Testis (tissue), 3 donors: ENCODE data around the gene ZC3H18. TPM values are rescaled to one million over a fixed set of nuclear protein-coding genes. Genes with fewer than 3 reads are reported as not detected.

Source experiments
- DNase-seq: peaks from one replicate; pipeline ENCODE4 v3.0.0-alpha.2; 2019
- H3K27ac ChIP-seq, 2 donors: fragments of 200-600 bp; sonication (generic); one replicate each; pipeline ENCODE4 v1.5.1; 2019
- H3K27me3 ChIP-seq: fragments of 200-600 bp; sonication (generic); one replicate; pipeline ENCODE4 v1.5.1; 2019
- H3K36me3 ChIP-seq: fragments of 200-600 bp; sonication (generic); one replicate; pipeline ENCODE4 v1.5.1; 2017; ENCODE audit warnings: low read depth; ENCODE audit errors: missing control alignments
- H3K4me1 ChIP-seq: fragments of 200-600 bp; sonication (generic); one replicate; pipeline ENCODE4 v1.5.1; 2019
- H3K4me3 ChIP-seq, 2 donors: fragments of 200-600 bp; sonication (generic); one replicate each; pipeline ENCODE4 v1.5.1; 2017 to 2019
- H3K9me3 ChIP-seq: fragments of 200-600 bp; sonication (generic); one replicate; pipeline ENCODE4 v1.5.1; 2017
- CTCF ChIP-seq, 3 experiments: fragments of 450-650 bp in 2 of 3; fragments of 200-600 bp in 1 of 3; sonication (generic) in 1 of 3; IDR thresholded peaks; one replicate each; pipeline ENCODE4 v1.5.1; 2016 to 2019; ENCODE audit warnings: antibody characterized with exemption in 3 of 3, mild to moderate bottlenecking in 2 of 3, moderate library complexity in 1 of 3
- POLR2A ChIP-seq: fragments of 450-650 bp; IDR thresholded peaks from one replicate; pipeline ENCODE4 v1.6.1; 2017; ENCODE audit warnings: antibody characterized with exemption, mild to moderate bottlenecking, moderate library complexity
- WGBS, 2 donors: methylation state at CpG; one replicate each; pipeline ENCODE4 v1.1.5; 2018; 5-methylcytosine and 5-hydroxymethylcytosine counted together
- intact Hi-C: fragments of 100-400 bp; cut with DNase I; formaldehyde crosslinking; loops from one replicate; pipeline ENCODE4 v1.15.1; 2023; ENCODE audit warnings: low total_unique reads
- polyA plus RNA-seq: library from polyadenylated mRNA; stranded (reverse); fragments of 350-450 nt; fragmentation: Illumina TruSeq; extraction: RNeasy Lipid Tissue Mini Kit (QIAGEN cat#74804); gene quantifications from one replicate; pipeline ENCODE4 v1.2.3, GENCODE V29; 2014; ENCODE audit warnings: low read depth, low replicate concordance; ENCODE audit not compliant: insufficient read depth
- total RNA-seq, 2 donors: library from RNA; depleted of rRNA; stranded (reverse); fragments of >200 nt; gene quantifications; one replicate each; pipeline ENCODE4 v1.2.3, GENCODE V29; 2016

Gene ZC3H18
- total and polyA plus RNA-seq, 3 donors from 2014 or later, result 53.8 to 63.7 (median 59.6) TPM

- intact Hi-C loops, result loop anchor here (10.0 kb wide), 1 partner anchor 125 kb away; no protein-coding TSS in a partner anchor
- peaks cover 5% of the 10 kb centered on the region for H3K4me1 ChIP-seq
- TF ChIP-seq CTCF (IDR thresholded peaks at IDR 0.05), result no peak
- peak overlapping the region; percentile 2 to 16 for H3K27ac ChIP-seq
- WGBS, 2 donors, result 0 to 17% methylated on average over 1 to 28 of the region's 28 CpGs
- H3K9me3 ChIP-seq, result no peaks in the 10 kb centered on the region
- H3K27me3 ChIP-seq, result no peaks in the 10 kb centered on the region
- DNase-seq, result no peak
- H3K36me3 ChIP-seq, result no peaks in the 10 kb centered on the region
- peak overlapping the region; percentile 65 to 87 for H3K4me3 ChIP-seq
Measured at GRCh38 chr16:88569614-88569984, 604 bp upstream of the ZC3H18 start.

GRCh38 chr16:88570691-88571092 lies 489 bp downstream of the ZC3H18 start:
- no peaks in the 10 kb centered on the region for H3K9me3 ChIP-seq
- H3K27me3 ChIP-seq, result no peaks in the 10 kb centered on the region
- no peak for TF ChIP-seq POLR2A
- TF ChIP-seq CTCF (IDR thresholded peaks at IDR 0.05), result no peak
- H3K27ac ChIP-seq, result peak overlapping the region in 1 of 2 donors; percentile 86
- H3K4me3 ChIP-seq, result peak overlapping the region; percentile 65 to 87
- DNase-seq, result peak; percentile 23
- WGBS, 2 donors, result 0 to 3% methylated on average over 13 to 31 of the region's 35 CpGs
- intact Hi-C loops, result no loop called here
- peaks cover 5% of the 10 kb centered on the region for H3K4me1 ChIP-seq
- no peaks in the 10 kb centered on the region for H3K36me3 ChIP-seq

GRCh38 chr16:88575251-88575650 lies 5.0 kb downstream of the ZC3H18 start:
- intact Hi-C loops, result no loop called here
- no peak for DNase-seq
- Histone ChIP-seq H3K27me3 (no peaks in the 10 kb centered on the region), H3K9me3 (no peaks in the 10 kb centered on the region), H3K27ac (no peak overlapping the region), H3K36me3 (no peaks in the 10 kb centered on the region), H3K4me1 (no peaks in the 10 kb centered on the region), H3K4me3 (no peak overlapping the region)
- TF ChIP-seq CTCF (IDR thresholded peaks at IDR 0.05), result no peak
- TF ChIP-seq POLR2A, result no peak
- 91 to 93% methylated on average over 11 of the region's 11 CpGs for WGBS, 2 donors

GRCh38 chr16:88576307-88576706 lies 6.1 kb downstream of the ZC3H18 start:
- Histone ChIP-seq H3K4me3 (no peak overlapping the region), H3K27me3 (no peaks in the 10 kb centered on the region), H3K4me1 (no peaks in the 10 kb centered on the region), H3K36me3 (no peaks in the 10 kb centered on the region), H3K27ac (no peak overlapping the region), H3K9me3 (no peaks in the 10 kb centered on the region)
- TF ChIP-seq CTCF (IDR thresholded peaks at IDR 0.05) (no peak), POLR2A (no peak)
- WGBS, 2 donors, result 93% methylated on average over 11 to 13 of the region's 13 CpGs
- no peak for DNase-seq
- intact Hi-C loops, result no loop called here

GRCh38 chr16:88577166-88577565 lies 7.0 kb downstream of the ZC3H18 start:
- no peak overlapping the region for H3K4me3 ChIP-seq
- H3K9me3 ChIP-seq, result no peaks in the 10 kb centered on the region
- no peak for DNase-seq
- no peak overlapping the region for H3K27ac ChIP-seq
- no peaks in the 10 kb centered on the region for H3K36me3 ChIP-seq
- 91 to 96% methylated on average over 19 to 20 of the region's 20 CpGs for WGBS, 2 donors
- H3K4me1 ChIP-seq, result no peaks in the 10 kb centered on the region
- intact Hi-C loops, result no loop called here
- no peak for TF ChIP-seq POLR2A
- TF ChIP-seq CTCF (IDR thresholded peaks at IDR 0.05), result no peak
- H3K27me3 ChIP-seq, result no peaks in the 10 kb centered on the region
